H1 (cell line): Measurements from ENCODE around the gene NCAPG2.

Experiments
- ATF3 ChIP-seq: IDR thresholded peaks from 2 replicates; pipeline ENCODE4 v1.6.1; 2011; ENCODE audit warnings: low read depth, mild to moderate bottlenecking, low read length; ENCODE audit not compliant: insufficient read depth
- CEBPB ChIP-seq: IDR thresholded peaks from 2 replicates; pipeline ENCODE4 v1.6.1; 2012; ENCODE audit warnings: low read depth, low read length
- EZH2 ChIP-seq: fragments of 200-600 bp; sonication (generic); IDR thresholded peaks from 2 replicates; pipeline ENCODE4 v1.7.1; 2012; ENCODE audit warnings: low read depth, mild to moderate bottlenecking, moderate library complexity, low read length, inconsistent platforms; ENCODE audit not compliant: severe bottlenecking
- KDM1A ChIP-seq: fragments of 200-600, 300-600 bp; sonication (generic); IDR thresholded peaks from 2 replicates; pipeline ENCODE4 v1.7.1; 2016; ENCODE audit warnings: mild to moderate bottlenecking, low read length, borderline replicate concordance
- MAFK ChIP-seq: IDR thresholded peaks from 2 replicates; pipeline ENCODE4 v1.6.1; 2012; ENCODE audit warnings: low read depth, mild to moderate bottlenecking, improper control_type of control experiment, low read length
- MAX ChIP-seq: IDR thresholded peaks from 2 replicates; pipeline ENCODE4 v1.6.1; 2012; ENCODE audit warnings: inconsistent platforms
- RXRA ChIP-seq: IDR thresholded peaks from 2 replicates; pipeline ENCODE4 v1.6.1; 2011; ENCODE audit warnings: low read depth, mild to moderate bottlenecking, low read length, moderate library complexity; ENCODE audit not compliant: insufficient read depth
- SUZ12 ChIP-seq: fragments of 200-600 bp; sonication (generic); IDR thresholded peaks from 2 replicates; pipeline ENCODE4 v1.6.1; 2012; ENCODE audit warnings: mild to moderate bottlenecking, inconsistent platforms, low read length, moderate library complexity, mixed read lengths
- TAF7 ChIP-seq: optimal IDR thresholded peaks from 2 replicates; pipeline ENCODE3; 2011; ENCODE audit warnings: low read depth, mild to moderate bottlenecking, inconsistent platforms, low read length, moderate library complexity, borderline replicate concordance
- TF ChIP-seq, protein P1 (sequence below), 3 experiments: IDR thresholded peaks; 1 replicate in 2 of 3; 2 replicates in 1 of 3; pipeline versions ENCODE4 v1.5.1 to v1.6.1; 2011; ENCODE audit warnings: low read length in 3 of 3, mild to moderate bottlenecking in 3 of 3, inconsistent platforms in 2 of 3, low read depth in 1 of 3, moderate library complexity in 1 of 3; ENCODE audit not compliant: insufficient read depth in 1 of 3; ENCODE audit errors: control extremely low read depth in 1 of 3
- TF ChIP-seq, protein P2 (sequence below): IDR thresholded peaks from 2 replicates; pipeline ENCODE4 v1.6.1; 2011; ENCODE audit warnings: low read length, improper control_type of control experiment

DNA sequence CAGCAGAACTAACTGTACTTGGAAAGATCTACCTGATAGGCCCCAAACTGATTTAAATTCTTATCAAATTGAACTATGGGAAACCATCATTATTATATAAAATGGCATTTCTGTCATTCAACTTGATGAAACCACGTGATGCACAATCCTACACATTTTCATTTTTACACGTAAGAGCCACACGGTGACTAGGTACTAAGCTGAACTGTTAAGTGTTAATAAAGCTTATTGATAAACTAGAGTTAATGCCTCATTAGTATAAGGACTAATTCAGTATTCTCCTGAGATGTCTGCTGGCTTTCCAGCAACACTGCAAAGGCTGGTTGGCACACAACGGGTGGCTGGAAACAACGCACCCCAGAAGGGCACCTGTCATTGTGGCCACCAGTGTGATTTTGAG is 4.6 kb downstream of the NCAPG2 start:
- TF ChIP-seq, protein P1, sequence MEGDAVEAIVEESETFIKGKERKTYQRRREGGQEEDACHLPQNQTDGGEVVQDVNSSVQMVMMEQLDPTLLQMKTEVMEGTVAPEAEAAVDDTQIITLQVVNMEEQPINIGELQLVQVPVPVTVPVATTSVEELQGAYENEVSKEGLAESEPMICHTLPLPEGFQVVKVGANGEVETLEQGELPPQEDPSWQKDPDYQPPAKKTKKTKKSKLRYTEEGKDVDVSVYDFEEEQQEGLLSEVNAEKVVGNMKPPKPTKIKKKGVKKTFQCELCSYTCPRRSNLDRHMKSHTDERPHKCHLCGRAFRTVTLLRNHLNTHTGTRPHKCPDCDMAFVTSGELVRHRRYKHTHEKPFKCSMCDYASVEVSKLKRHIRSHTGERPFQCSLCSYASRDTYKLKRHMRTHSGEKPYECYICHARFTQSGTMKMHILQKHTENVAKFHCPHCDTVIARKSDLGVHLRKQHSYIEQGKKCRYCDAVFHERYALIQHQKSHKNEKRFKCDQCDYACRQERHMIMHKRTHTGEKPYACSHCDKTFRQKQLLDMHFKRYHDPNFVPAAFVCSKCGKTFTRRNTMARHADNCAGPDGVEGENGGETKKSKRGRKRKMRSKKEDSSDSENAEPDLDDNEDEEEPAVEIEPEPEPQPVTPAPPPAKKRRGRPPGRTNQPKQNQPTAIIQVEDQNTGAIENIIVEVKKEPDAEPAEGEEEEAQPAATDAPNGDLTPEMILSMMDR (IDR thresholded peaks at IDR 0.05; ENCODE audit: control extremely low read depth in 1 of 3, insufficient read depth in 1 of 3, low read depth in 1 of 3, low read length in 3 of 3) = no peak
- TF ChIP-seq TAF7 (no peak), MAX (no peak), EZH2 (no peak), SUZ12 (no peak), ATF3 (no peak), CEBPB (no peak), RXRA (no peak), KDM1A (no peak), MAFK (no peak)
- TF ChIP-seq, protein P2, sequence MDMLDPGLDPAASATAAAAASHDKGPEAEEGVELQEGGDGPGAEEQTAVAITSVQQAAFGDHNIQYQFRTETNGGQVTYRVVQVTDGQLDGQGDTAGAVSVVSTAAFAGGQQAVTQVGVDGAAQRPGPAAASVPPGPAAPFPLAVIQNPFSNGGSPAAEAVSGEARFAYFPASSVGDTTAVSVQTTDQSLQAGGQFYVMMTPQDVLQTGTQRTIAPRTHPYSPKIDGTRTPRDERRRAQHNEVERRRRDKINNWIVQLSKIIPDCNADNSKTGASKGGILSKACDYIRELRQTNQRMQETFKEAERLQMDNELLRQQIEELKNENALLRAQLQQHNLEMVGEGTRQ = no peak
